Stomach (tissue), 4 donors: Measurements from ENCODE around the gene LDB3.

ENCODE experiments used
- CTCF ChIP-seq, 7 experiments: fragments of 450-650 bp in 4 of 7; fragments of 200-600 bp in 3 of 7; sonication (generic) in 3 of 7; IDR thresholded peaks; one replicate each; pipeline ENCODE4 v1.5.1; 2016 to 2019; ENCODE audit warnings: antibody characterized with exemption in 7 of 7, control low read depth in 2 of 7, mild to moderate bottlenecking in 1 of 7
- EP300 ChIP-seq: sonication (generic); formaldehyde crosslinking; IDR thresholded peaks from one replicate; pipeline ENCODE4 v1.6.1; 2017; ENCODE audit warnings: antibody characterized with exemption

GRCh38 chr10:86724445-86724844 lies 56.1 kb downstream of the LDB3 start:
- no peak for TF ChIP-seq CTCF (IDR thresholded peaks at IDR 0.05)
- no peak for TF ChIP-seq EP300
